HG03060 (cell line): Measurements from ENCODE around the gene MAP3K21.

Experiments used
- ATAC-seq: cut with Tn5 transposase; IDR thresholded peaks from one replicate; pipeline ENCODE4 v1.9.1; 2021; ENCODE audit warnings: low read depth, moderate number of reproducible peaks; ENCODE audit not compliant: unreplicated experiment

The MAP3K21 gene

DNA sequence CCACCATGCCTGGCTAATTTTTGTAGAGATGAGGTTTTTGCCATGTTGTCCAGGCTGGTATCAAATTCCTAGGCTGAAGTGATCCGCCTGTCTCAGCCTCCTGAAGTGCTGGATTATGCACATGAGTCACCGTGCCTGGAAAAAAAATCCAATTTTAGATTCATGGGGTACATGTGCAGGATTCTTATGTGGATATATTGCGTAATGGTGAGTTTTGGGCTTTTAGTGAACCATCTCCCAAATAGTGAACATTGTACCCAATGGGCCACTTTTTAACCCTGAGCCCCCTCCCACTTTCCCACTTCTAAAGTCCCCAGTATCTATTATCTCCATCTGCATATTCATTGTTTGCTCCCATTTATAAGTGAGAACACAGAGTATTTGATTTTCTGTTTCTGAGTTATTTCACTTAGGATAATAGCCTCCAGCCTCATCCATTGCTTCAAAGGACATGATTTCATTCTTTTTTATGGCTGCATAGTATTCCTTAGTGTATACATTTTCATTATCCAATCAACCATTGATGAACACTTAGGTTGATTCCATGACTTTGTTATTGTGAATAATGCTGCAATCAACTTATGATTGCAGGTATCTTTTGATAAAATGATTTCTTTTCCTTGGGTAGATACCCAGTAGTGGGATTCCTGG lies 104.4 kb downstream of the MAP3K21 start:
- no peak for ATAC-seq

DNA sequence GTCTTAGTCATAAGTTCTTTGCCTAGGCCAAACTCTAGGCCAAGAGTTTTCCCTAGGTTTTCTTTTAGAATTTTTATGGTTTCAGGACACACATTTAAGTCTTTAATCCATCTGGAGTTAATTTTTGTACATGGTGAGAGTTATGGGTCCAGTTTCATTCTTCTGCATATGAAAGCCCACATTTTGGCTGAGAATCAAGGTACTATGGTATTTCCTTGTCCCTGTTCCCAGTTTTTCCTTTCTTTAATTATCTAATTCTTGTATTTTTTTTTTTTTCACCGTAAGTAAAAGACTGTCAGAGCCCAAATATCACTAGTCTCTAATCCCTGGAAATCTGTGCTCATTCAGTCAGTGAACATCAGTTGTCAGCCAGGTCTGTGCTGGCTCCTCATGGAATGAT lies 105.4 kb downstream of the MAP3K21 start:
- no peak for ATAC-seq

- ATAC-seq = no peak
Measured at GRCh38 chr1:233433436-233434210, 106.1 kb downstream of the MAP3K21 start.
